CD4-positive, alpha-beta T cell (primary cell): ENCODE measurements around the gene DND1. TPM values are rescaled to one million over a fixed set of nuclear protein-coding genes. Genes with fewer than 3 reads are reported as not detected.

Source experiments
- ATAC-seq: fragments of 200-7000 bp; cut with Tn5 transposase; one replicate; pipeline ENCODE4 v1.10.0; 2022; ENCODE audit warnings: mild to moderate bottlenecking; ENCODE audit not compliant: poor library complexity
- CTCF ChIA-PET: fragments of 350-600 bp; sonication (Branson Sonifier 250); formaldehyde crosslinking; loops from one replicate; lab custom pipeline; 2021; ENCODE audit warnings: antibody characterized with exemption, inconsistent platforms; lab: Charles Lee
- POLR2A ChIA-PET: fragments of 350-600 bp; sonication (Branson Sonifier 250); formaldehyde crosslinking; loops from one replicate; lab custom pipeline; 2021; ENCODE audit warnings: antibody characterized with exemption, inconsistent platforms; lab: Charles Lee
- DNase-seq, 14 experiments: peaks; one replicate each; pipeline ENCODE4 v3.0.0-alpha.2; 2013 to 2020; ENCODE audit warnings: mixed read lengths in 2 of 14
- H3K27ac ChIP-seq, 2 donors: one replicate each; pipeline versions ENCODE4 v1.5.1 to v1.7.0; 2013; ENCODE audit warnings: low read length in 2 of 2, low read depth in 1 of 2, mild to moderate bottlenecking in 1 of 2
- H3K27me3 ChIP-seq, 2 experiments: 1 replicate in 1 of 2; 2 replicates in 1 of 2; pipeline versions ENCODE4 v1.6.1 to v1.7.0; 2013; ENCODE audit warnings: low read length in 2 of 2, control low read depth in 1 of 2, mild to moderate bottlenecking in 1 of 2, moderate library complexity in 1 of 2; ENCODE audit not compliant: insufficient read depth in 2 of 2, control insufficient read depth in 1 of 2
- H3K36me3 ChIP-seq: one replicate; pipeline ENCODE4 v1.6.1; 2013; ENCODE audit warnings: low read length, control low read depth; ENCODE audit not compliant: insufficient read depth
- H3K4me1 ChIP-seq: one replicate; pipeline ENCODE4 v1.6.1; 2013; ENCODE audit warnings: low read length, control low read depth; ENCODE audit not compliant: insufficient read depth
- H3K4me3 ChIP-seq: one replicate; pipeline ENCODE4 v1.5.1; 2013; ENCODE audit warnings: mild to moderate bottlenecking, low read length, moderate library complexity
- H3K9me3 ChIP-seq, 2 experiments: 1 replicate in 1 of 2; 2 replicates in 1 of 2; pipeline versions ENCODE4 v1.6.1 to v1.7.0; 2013; ENCODE audit warnings: low read length in 2 of 2, mild to moderate bottlenecking in 2 of 2, control low read depth in 1 of 2, moderate library complexity in 1 of 2; ENCODE audit not compliant: control insufficient read depth in 1 of 2, insufficient read depth in 1 of 2
- H3K27ac Mint-ChIP-seq: one replicate; pipeline ENCODE4 v1.8.0; 2020; ENCODE audit warnings: mixed read lengths
- H3K27me3 Mint-ChIP-seq: one replicate; pipeline ENCODE4 v1.8.0; 2021; ENCODE audit warnings: mixed read lengths
- H3K36me3 Mint-ChIP-seq: one replicate; pipeline ENCODE4 v1.8.0; 2021; ENCODE audit warnings: low read depth, mixed read lengths
- H3K4me1 Mint-ChIP-seq: one replicate; pipeline ENCODE4 v1.8.0; 2021; ENCODE audit warnings: low read depth, mixed read lengths
- H3K4me3 Mint-ChIP-seq: one replicate; pipeline ENCODE4 v1.8.0; 2020; ENCODE audit warnings: mild to moderate bottlenecking, mixed read lengths
- H3K9me3 Mint-ChIP-seq: one replicate; pipeline ENCODE4 v1.8.0; 2020; ENCODE audit warnings: mixed read lengths
- intact Hi-C, 2 experiments: fragments of 100-400 bp; cut with DNase I in 1 of 2; cut with micrococcal nuclease in 1 of 2; formaldehyde crosslinking; loops; one replicate each; pipeline versions ENCODE4 v1.15.1 to v1.9.0; 2023 to 2025; cut with DNase I, micrococcal nuclease
- total RNA-seq, 174 experiments: library from RNA in 2 of 174; stranded (reverse) in 2 of 174; gene quantifications; one replicate each; pipeline ENCODE4 v1.2.3 and lab custom pipeline; 2021 to 2026
- TF ChIP-seq, protein P1 (sequence below): fragments of 200-600 bp; IDR thresholded peaks from one replicate; pipeline ENCODE4 v1.8.0; 2022; ENCODE audit warnings: antibody characterized with exemption, mild to moderate bottlenecking

Gene DND1
- total RNA-seq, 2 experiments from 2014 or later = 1.9 to 2.1 TPM

DNA sequence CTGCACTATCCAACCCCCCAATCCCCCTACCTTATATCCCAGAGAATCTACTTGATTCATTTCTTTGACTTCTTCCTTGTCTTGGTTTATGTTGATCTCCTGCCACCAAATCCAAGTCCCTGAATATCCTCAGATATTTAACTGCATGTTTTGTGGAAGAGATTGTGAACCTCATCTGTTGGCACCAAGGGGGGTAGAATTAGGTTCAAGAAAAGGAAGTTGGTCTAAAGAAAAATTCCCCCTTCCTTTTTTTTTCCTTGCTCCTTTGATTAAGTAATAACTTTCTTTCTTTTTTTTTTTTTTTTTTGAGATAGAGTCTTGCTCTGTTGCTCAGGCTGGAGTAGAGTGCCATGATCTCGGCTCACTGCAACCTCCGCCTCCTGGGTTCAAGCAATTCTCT is 39.9 kb downstream of the DND1 start:
- ATAC-seq (no peak), DNase-seq (no peak)
- no peak overlapping the region for H3K27ac ChIP-seq
- H3K4me1 Mint-ChIP-seq = peaks cover 29% of the 10 kb centered on the region
- ChIA-PET POLR2A (interaction anchor here (1.1 to 2.7 kb wide), 10 partner anchors 11 to 86 kb away, joined by 4 to 45 read pairs (median 7); partner anchors contain the start of genes APBB3, EIF4EBP3, IK and NDUFA2), CTCF (interaction anchor here (1.0 kb wide), 1 partner anchor 86 kb away, joined by 4 read pairs; the partner anchor contains the start of gene EIF4EBP3)
- peaks cover 26% of the 10 kb centered on the region for H3K4me1 ChIP-seq
- no peaks in the 10 kb centered on the region for H3K36me3 ChIP-seq
- TF ChIP-seq, protein P1, sequence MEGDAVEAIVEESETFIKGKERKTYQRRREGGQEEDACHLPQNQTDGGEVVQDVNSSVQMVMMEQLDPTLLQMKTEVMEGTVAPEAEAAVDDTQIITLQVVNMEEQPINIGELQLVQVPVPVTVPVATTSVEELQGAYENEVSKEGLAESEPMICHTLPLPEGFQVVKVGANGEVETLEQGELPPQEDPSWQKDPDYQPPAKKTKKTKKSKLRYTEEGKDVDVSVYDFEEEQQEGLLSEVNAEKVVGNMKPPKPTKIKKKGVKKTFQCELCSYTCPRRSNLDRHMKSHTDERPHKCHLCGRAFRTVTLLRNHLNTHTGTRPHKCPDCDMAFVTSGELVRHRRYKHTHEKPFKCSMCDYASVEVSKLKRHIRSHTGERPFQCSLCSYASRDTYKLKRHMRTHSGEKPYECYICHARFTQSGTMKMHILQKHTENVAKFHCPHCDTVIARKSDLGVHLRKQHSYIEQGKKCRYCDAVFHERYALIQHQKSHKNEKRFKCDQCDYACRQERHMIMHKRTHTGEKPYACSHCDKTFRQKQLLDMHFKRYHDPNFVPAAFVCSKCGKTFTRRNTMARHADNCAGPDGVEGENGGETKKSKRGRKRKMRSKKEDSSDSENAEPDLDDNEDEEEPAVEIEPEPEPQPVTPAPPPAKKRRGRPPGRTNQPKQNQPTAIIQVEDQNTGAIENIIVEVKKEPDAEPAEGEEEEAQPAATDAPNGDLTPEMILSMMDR = no peak
- peak overlapping the region; percentile 79 for H3K27ac Mint-ChIP-seq
- no peaks in the 10 kb centered on the region for H3K27me3 Mint-ChIP-seq
- H3K4me3 Mint-ChIP-seq = peak overlapping the region; percentile 91
- H3K4me3 ChIP-seq = peak overlapping the region; percentile 72
- no peaks in the 10 kb centered on the region for H3K27me3 ChIP-seq
- no peaks in the 10 kb centered on the region for H3K9me3 Mint-ChIP-seq
- H3K36me3 Mint-ChIP-seq = no peaks in the 10 kb centered on the region
- intact Hi-C loops = loop anchor here in 1 of 2 experiments (2.0 to 10.0 kb wide), 2 partner anchors 261 to 529 kb away; no protein-coding TSS in a partner anchor
- H3K9me3 ChIP-seq = no peaks in the 10 kb centered on the region

DNA sequence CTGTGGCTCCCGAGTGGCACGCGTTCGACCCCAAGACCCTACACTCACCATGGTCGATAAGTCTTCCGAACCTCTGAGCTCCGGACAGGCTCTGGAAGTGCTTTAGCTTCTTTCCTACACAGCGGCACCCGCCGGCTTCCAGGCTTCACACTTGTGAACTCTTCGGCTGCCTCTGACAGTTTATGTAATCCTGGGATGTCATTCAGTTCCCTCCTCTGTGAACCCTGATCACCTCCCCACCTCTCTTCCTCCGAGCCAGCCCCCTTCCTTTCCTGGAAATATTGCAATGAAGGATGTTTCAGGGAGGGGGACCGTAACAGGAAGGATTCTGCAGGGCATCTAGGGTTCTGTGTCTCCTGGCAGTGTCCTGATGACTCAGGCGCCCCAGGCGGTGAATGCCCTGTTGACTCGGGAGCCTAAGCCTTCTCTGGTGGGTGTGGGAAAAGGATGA is 40.3 kb downstream of the DND1 start, which contains the start of gene CD14:
Gene CD14, minus strand, starts transcription at position 155 of the 451 bp plus-strand sequence. Its CDS starts 104 bp downstream, at position 51.
- Mint-ChIP-seq H3K27me3 (no peaks in the 10 kb centered on the region), H3K9me3 (no peaks in the 10 kb centered on the region), H3K36me3 (no peaks in the 10 kb centered on the region), H3K4me3 (peak within 1 kb of the TSS; percentile 91), H3K27ac (peak within 1 kb of the TSS; percentile 79), H3K4me1 (peaks cover 25% of the 10 kb centered on the region)
- DNase-seq (peak in 3 of 14 experiments; percentile 16 to 64 (median 59)), ATAC-seq (no peak)
- no peaks in the 10 kb centered on the region for H3K36me3 ChIP-seq
- CTCF ChIA-PET = interaction anchor here (1.0 kb wide), 2 partner anchors 79 to 85 kb away, joined by 3 to 4 read pairs; partner anchors contain the start of gene EIF4EBP3
- peak within 1 kb of the TSS; percentile 72 for H3K4me3 ChIP-seq
- POLR2A ChIA-PET = interaction anchor here (1.0 to 2.7 kb wide), 14 partner anchors 10 to 287 kb away, joined by 3 to 45 read pairs (median 4); partner anchors contain the start of genes ANKHD1, APBB3, EIF4EBP3 and HARS1
- intact Hi-C loops = loop anchor here in 1 of 2 experiments (2.0 to 10.0 kb wide), 2 partner anchors 260 to 528 kb away; no protein-coding TSS in a partner anchor
- TF ChIP-seq, protein P1 = no peak
- no peaks in the 10 kb centered on the region for H3K9me3 ChIP-seq
- no peak within 1 kb of the TSS for H3K27ac ChIP-seq
- H3K27me3 ChIP-seq = no peaks in the 10 kb centered on the region
- peaks cover 23% of the 10 kb centered on the region for H3K4me1 ChIP-seq

DNA sequence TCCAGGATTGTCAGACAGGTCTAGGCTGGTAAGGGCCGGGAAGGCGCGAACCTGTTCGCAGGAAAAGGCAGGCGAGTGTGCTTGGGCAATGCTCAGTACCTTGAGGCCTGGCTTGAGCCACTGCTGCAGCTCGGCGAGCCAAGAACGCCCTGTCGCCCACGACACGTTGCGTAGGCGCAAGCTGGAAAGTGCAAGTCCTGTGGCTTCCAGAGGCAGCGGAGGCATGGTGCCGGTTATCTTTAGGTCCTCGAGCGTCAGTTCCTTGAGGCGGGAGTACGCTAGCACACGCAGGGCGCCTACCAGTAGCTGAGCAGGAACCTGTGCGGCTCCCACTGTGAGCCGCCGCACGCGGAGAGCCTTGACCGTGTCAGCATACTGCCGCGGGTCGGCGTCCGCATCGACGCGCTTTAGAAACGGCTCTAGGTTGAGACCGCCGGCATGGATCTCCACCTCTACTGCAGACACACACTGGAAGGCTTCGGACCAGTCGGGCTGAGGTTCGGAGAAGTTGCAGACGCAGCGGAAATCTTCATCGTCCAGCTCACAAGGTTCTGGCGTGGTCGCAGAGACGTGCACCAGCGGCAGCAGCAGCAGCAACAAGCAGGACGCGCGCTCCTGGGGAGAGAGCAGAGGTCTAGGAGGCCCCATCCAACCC is 40.9 kb downstream of the DND1 start:
- Mint-ChIP-seq H3K27me3 (no peaks in the 10 kb centered on the region), H3K4me1 (peaks cover 24% of the 10 kb centered on the region), H3K36me3 (no peaks in the 10 kb centered on the region), H3K4me3 (peak overlapping the region; percentile 91), H3K27ac (peak overlapping the region; percentile 79), H3K9me3 (no peaks in the 10 kb centered on the region)
- Histone ChIP-seq H3K27me3 (no peaks in the 10 kb centered on the region), H3K27ac (no peak overlapping the region), H3K4me1 (peaks cover 23% of the 10 kb centered on the region), H3K36me3 (no peaks in the 10 kb centered on the region), H3K9me3 (peaks cover 0 to 3% of the 10 kb centered on the region in 2 experiments), H3K4me3 (peak overlapping the region; percentile 72)
- intact Hi-C loops = loop anchor here in 1 of 2 experiments (2.0 to 10.0 kb wide), 2 partner anchors 260 to 528 kb away; no protein-coding TSS in a partner anchor
- ChIA-PET POLR2A (interaction anchor here (1.0 to 2.7 kb wide), 16 partner anchors 10 to 286 kb away, joined by 3 to 45 read pairs (median 4); partner anchors contain the start of genes ANKHD1, APBB3, EIF4EBP3 and HARS1), CTCF (interaction anchor here (1.0 to 1.9 kb wide), 3 partner anchors 15 to 85 kb away, joined by 3 to 5 read pairs (median 4); partner anchors contain the start of genes EIF4EBP3, IK and NDUFA2)
- ATAC-seq (peak; percentile 79), DNase-seq (peak; percentile 25 to 80 (median 47))
- TF ChIP-seq, protein P1 = no peak
